B cell (primary cell): ENCODE results near the gene COTL1. TPM values are rescaled to one million over a fixed set of nuclear protein-coding genes. Genes with fewer than 3 reads are reported as not detected.

Experiments
- ATAC-seq: fragments of 200-7000 bp; cut with Tn5 transposase; one replicate; pipeline ENCODE4 v1.10.0; 2021; ENCODE audit warnings: low read depth, mild to moderate bottlenecking, moderate number of reproducible peaks, moderate library complexity
- CTCF ChIA-PET: fragments of 350-600 bp; sonication (Branson Sonifier 250); formaldehyde crosslinking; loops from one replicate; lab custom pipeline; 2021; ENCODE audit warnings: antibody characterized with exemption, inconsistent platforms; lab: Charles Lee
- POLR2A ChIA-PET: fragments of 350-600 bp; sonication (Branson Sonifier 250); formaldehyde crosslinking; loops from one replicate; lab custom pipeline; 2021; ENCODE audit warnings: antibody characterized with exemption; lab: Charles Lee
- DNase-seq: peaks from one replicate; pipeline ENCODE4 v3.0.0; 2013
- H2AFZ ChIP-seq: 2 replicates; pipeline ENCODE4 v1.6.1; 2012; ENCODE audit warnings: mild to moderate bottlenecking, low read depth, low read length; ENCODE audit not compliant: insufficient read depth, poor library complexity, severe bottlenecking
- H3K27ac ChIP-seq, 2 donors: 1 replicate in 1 of 2; 2 replicates in 1 of 2; pipeline ENCODE4 v1.5.1; 2012 to 2013; ENCODE audit warnings: low read length in 2 of 2, mild to moderate bottlenecking in 2 of 2, moderate library complexity in 1 of 2
- H3K27me3 ChIP-seq, 4 experiments: fragments of 200-600 bp in 1 of 4; sonication (generic) in 1 of 4; replicated peaks in 1 of 4; 1 replicate in 2 of 4; 2 replicates in 2 of 4; pipeline versions ENCODE4 v1.6.1 to v1.7.0; 2013 to 2016; ENCODE audit warnings: low read length in 3 of 4, mild to moderate bottlenecking in 2 of 4, mixed read lengths in 1 of 4, moderate library complexity in 1 of 4; ENCODE audit not compliant: insufficient read depth in 4 of 4, control insufficient read depth in 3 of 4; ENCODE audit errors: control extremely low read depth in 1 of 4
- H3K36me3 ChIP-seq, 2 experiments: replicated peaks in 1 of 2; 1 replicate in 1 of 2; 2 replicates in 1 of 2; pipeline versions ENCODE4 v1.6.1 to v1.7.1; 2013; ENCODE audit warnings: low read length in 1 of 2; ENCODE audit not compliant: insufficient read depth in 2 of 2, control insufficient read depth in 1 of 2; ENCODE audit errors: control extremely low read depth in 1 of 2, extremely low read depth in 1 of 2
- H3K4me1 ChIP-seq, 2 donors: fragments of 200-600 bp in 1 of 2; sonication (generic) in 1 of 2; 1 replicate in 1 of 2; 2 replicates in 1 of 2; pipeline versions ENCODE4 v1.5.1 to v1.6.1; 2013 to 2017; ENCODE audit warnings: low read length in 2 of 2; ENCODE audit not compliant: control insufficient read depth in 2 of 2, insufficient read depth in 2 of 2
- H3K4me2 ChIP-seq: replicated peaks from 2 replicates; pipeline ENCODE3; 2012; ENCODE audit warnings: mild to moderate bottlenecking, low read depth, low read length; ENCODE audit not compliant: poor library complexity, severe bottlenecking
- H3K4me3 ChIP-seq, 5 experiments: fragments of 200-600 bp in 1 of 5; sonication (generic) in 1 of 5; 1 replicate in 3 of 5; 2 replicates in 2 of 5; pipeline versions ENCODE4 v1.5.1 to v1.7.0; 2011 to 2016; ENCODE audit warnings: low read length in 4 of 5, mild to moderate bottlenecking in 4 of 5, low read depth in 2 of 5, control low read depth in 1 of 5, moderate library complexity in 1 of 5; ENCODE audit not compliant: insufficient read depth in 1 of 5; ENCODE audit errors: control extremely low read depth in 1 of 5, extremely low read depth in 1 of 5
- H3K79me2 ChIP-seq: fragments of 200-600 bp; sonication (generic); one replicate; pipeline ENCODE4 v1.6.0; 2016; ENCODE audit warnings: low read length; ENCODE audit not compliant: control insufficient read depth, insufficient read depth
- H3K9ac ChIP-seq: fragments of 200-600 bp; sonication (generic); 2 replicates; pipeline ENCODE4 v1.6.1; 2017; ENCODE audit warnings: mild to moderate bottlenecking, low read length, moderate library complexity
- H3K9me3 ChIP-seq, 3 donors: one replicate each; pipeline versions ENCODE4 v1.6.1 to v1.7.1; 2013; ENCODE audit warnings: low read length in 2 of 3; ENCODE audit not compliant: control insufficient read depth in 2 of 3, insufficient read depth in 1 of 3; ENCODE audit errors: control extremely low read depth in 1 of 3
- H4K20me1 ChIP-seq: 2 replicates; pipeline ENCODE4 v1.6.0; 2012; ENCODE audit warnings: mild to moderate bottlenecking, low read length; ENCODE audit not compliant: insufficient read depth, control insufficient read depth, poor library complexity, severe bottlenecking
- H3K27ac Mint-ChIP-seq: one replicate; pipeline ENCODE4 v1.8.0; 2021; ENCODE audit warnings: mixed read lengths
- H3K27me3 Mint-ChIP-seq: one replicate; pipeline ENCODE4 v1.8.0; 2021; ENCODE audit warnings: mixed read lengths
- H3K4me1 Mint-ChIP-seq: one replicate; pipeline ENCODE4 v1.8.0; 2021; ENCODE audit warnings: mixed read lengths
- H3K4me3 Mint-ChIP-seq: one replicate; pipeline ENCODE4 v1.8.0; 2021; ENCODE audit warnings: mixed read lengths
- H3K9me3 Mint-ChIP-seq: one replicate; pipeline ENCODE4 v1.8.0; 2022; ENCODE audit warnings: mixed read lengths; ENCODE audit not compliant: insufficient read depth
- EZH2 ChIP-seq: IDR thresholded peaks from 2 replicates; pipeline ENCODE4 v1.6.1; 2012; ENCODE audit warnings: borderline replicate concordance, low read depth, mild to moderate bottlenecking, moderate library complexity, low read length; ENCODE audit not compliant: insufficient read depth, poor library complexity, severe bottlenecking
- WGBS: methylation state at CpG from one replicate; pipeline ENCODE4 v1.1.5; 2013; ENCODE audit warnings: missing lambda C conversion rate; ENCODE audit not compliant: insufficient coverage; 5-methylcytosine and 5-hydroxymethylcytosine counted together
- intact Hi-C: fragments of 100-400 bp; cut with micrococcal nuclease; formaldehyde crosslinking; loops from one replicate; pipeline ENCODE4 v1.10.0; 2022
- polyA plus RNA-seq: library from polyadenylated mRNA; depleted of rRNA; stranded (reverse); fragments of >200 nt; gene quantifications from 2 replicates; pipeline ENCODE4 v1.2.3, GENCODE V29; 2012
- total RNA-seq, 2 donors: library from RNA; stranded (reverse); fragments of 120-200 nt in 1 of 2; gene quantifications; 1 replicate in 1 of 2; 2 replicates in 1 of 2; pipeline versions ENCODE4 v1.2.3 to v1.2.4, GENCODE V29; 2013 to 2022
- TF ChIP-seq, protein P1 (sequence below): fragments of 200-600 bp; IDR thresholded peaks from one replicate; pipeline ENCODE4 v1.8.0; 2022; ENCODE audit warnings: antibody characterized with exemption, mild to moderate bottlenecking

Gene COTL1
- total and polyA plus RNA-seq, 2 donors (not counting 1 experiment from before 2014, with no cell fraction given): 158 to 264 TPM

DNA sequence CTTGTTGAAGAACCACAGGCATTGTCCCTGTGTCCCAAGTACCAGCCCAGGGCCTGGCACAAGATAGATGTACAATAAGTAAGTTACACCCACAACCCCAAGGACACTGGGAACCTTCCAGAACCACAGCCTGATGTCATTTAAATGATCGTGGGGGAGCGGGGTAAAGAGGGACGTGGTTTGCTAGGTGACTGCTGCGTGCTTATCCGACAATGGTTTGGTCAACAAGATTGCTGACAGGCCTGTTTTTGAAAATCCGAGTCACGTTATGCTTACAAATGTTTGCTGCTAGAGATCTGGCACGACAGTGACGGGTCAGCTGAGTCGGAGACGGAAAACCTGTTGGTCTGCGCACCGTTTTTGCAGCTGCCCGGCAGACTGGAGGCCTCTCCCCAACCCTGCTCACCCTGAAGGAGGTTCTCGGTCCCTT lies 22.8 kb downstream of the COTL1 start:
- no peaks in the 10 kb centered on the region for H4K20me1 ChIP-seq
- Mint-ChIP-seq H3K27ac (peak overlapping the region; percentile 94), H3K9me3 (no peaks in the 10 kb centered on the region), H3K27me3 (no peaks in the 10 kb centered on the region), H3K4me1 (peaks cover 79% of the 10 kb centered on the region), H3K4me3 (peak overlapping the region; percentile 92)
- CTCF ChIA-PET: interaction anchor here (1.4 to 1.8 kb wide), 5 partner anchors 9 to 131 kb away, joined by 3 to 9 read pairs (median 4); no protein-coding TSS in a partner anchor
- POLR2A ChIA-PET: interaction anchor here (0.5 to 1.7 kb wide), 4 partner anchors 12 to 87 kb away, joined by 5 to 17 read pairs (median 6); no protein-coding TSS in a partner anchor
- WGBS: 88% methylated on average over 15 of the region's 15 CpGs
- H3K27ac ChIP-seq: peak overlapping the region; percentile 91 to 94
- no peak for ATAC-seq
- H3K9me3 ChIP-seq: peaks cover 0 to 5% (median 0%) of the 10 kb centered on the region in 3 donors
- no peak overlapping the region for H2AFZ ChIP-seq
- peak overlapping the region; percentile 74 for H3K9ac ChIP-seq
- peaks cover 0 to 15% of the 10 kb centered on the region in 2 experiments for H3K36me3 ChIP-seq
- TF ChIP-seq, protein P1, sequence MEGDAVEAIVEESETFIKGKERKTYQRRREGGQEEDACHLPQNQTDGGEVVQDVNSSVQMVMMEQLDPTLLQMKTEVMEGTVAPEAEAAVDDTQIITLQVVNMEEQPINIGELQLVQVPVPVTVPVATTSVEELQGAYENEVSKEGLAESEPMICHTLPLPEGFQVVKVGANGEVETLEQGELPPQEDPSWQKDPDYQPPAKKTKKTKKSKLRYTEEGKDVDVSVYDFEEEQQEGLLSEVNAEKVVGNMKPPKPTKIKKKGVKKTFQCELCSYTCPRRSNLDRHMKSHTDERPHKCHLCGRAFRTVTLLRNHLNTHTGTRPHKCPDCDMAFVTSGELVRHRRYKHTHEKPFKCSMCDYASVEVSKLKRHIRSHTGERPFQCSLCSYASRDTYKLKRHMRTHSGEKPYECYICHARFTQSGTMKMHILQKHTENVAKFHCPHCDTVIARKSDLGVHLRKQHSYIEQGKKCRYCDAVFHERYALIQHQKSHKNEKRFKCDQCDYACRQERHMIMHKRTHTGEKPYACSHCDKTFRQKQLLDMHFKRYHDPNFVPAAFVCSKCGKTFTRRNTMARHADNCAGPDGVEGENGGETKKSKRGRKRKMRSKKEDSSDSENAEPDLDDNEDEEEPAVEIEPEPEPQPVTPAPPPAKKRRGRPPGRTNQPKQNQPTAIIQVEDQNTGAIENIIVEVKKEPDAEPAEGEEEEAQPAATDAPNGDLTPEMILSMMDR: no peak
- TF ChIP-seq EZH2: no peak
- intact Hi-C loops: loop anchor here (2.0 kb wide), 2 partner anchors 14 to 32 kb away; no protein-coding TSS in a partner anchor
- peaks cover 72 to 91% of the 10 kb centered on the region in 2 donors for H3K4me1 ChIP-seq
- H3K4me3 ChIP-seq: peak overlapping the region; percentile 41 to 69 (median 52)
- peak; percentile 42 for DNase-seq
- no peaks in the 10 kb centered on the region for H3K27me3 ChIP-seq
- peak overlapping the region; percentile 78 for H3K4me2 ChIP-seq
- peaks cover 88% of the 10 kb centered on the region for H3K79me2 ChIP-seq

DNA sequence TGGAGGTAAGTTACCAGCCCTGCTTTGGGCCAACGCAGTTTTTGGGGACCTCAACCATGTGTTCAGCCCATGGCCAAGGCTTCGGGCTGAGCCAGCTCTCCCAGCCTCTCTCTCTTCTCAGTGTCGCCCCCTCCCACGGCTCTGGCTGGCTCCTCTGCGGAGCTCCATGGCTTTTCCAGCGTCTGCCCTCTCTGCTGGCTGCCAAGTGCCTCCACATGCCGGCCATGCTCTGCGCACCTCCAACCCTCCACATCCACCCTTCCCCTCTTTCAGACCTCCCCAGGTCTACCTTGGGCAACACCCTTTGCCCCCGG lies 23.2 kb downstream of the COTL1 start:
- H3K4me3 ChIP-seq: peak overlapping the region; percentile 41 to 69 (median 52)
- Mint-ChIP-seq H3K9me3 (no peaks in the 10 kb centered on the region), H3K4me3 (peak overlapping the region; percentile 92), H3K4me1 (peaks cover 78% of the 10 kb centered on the region), H3K27ac (peak overlapping the region; percentile 94), H3K27me3 (no peaks in the 10 kb centered on the region)
- ATAC-seq (no peak), DNase-seq (no peak)
- H3K27ac ChIP-seq: peak overlapping the region; percentile 91 to 94
- CTCF ChIA-PET: interaction anchor here (0.9 to 1.8 kb wide), 10 partner anchors 12 to 131 kb away, joined by 3 to 9 read pairs (median 4); partner anchors contain the start of gene KLHL36
- TF ChIP-seq EZH2: no peak
- TF ChIP-seq, protein P1: no peak
- peak overlapping the region; percentile 74 for H3K9ac ChIP-seq
- intact Hi-C loops: loop anchor here (1.0 to 2.0 kb wide), 3 partner anchors 14 to 32 kb away; partner anchors contain the start of gene COTL1
- no peaks in the 10 kb centered on the region for H4K20me1 ChIP-seq
- no peaks in the 10 kb centered on the region for H3K27me3 ChIP-seq
- peaks cover 68 to 91% of the 10 kb centered on the region in 2 donors for H3K4me1 ChIP-seq
- WGBS: 76% methylated on average over 9 of the region's 9 CpGs
- H3K4me2 ChIP-seq: peak overlapping the region; percentile 78
- POLR2A ChIA-PET: interaction anchor here (0.5 to 1.7 kb wide), 8 partner anchors 9 to 86 kb away, joined by 3 to 17 read pairs (median 5); partner anchors contain the start of gene COTL1
- peaks cover 0 to 19% of the 10 kb centered on the region in 2 experiments for H3K36me3 ChIP-seq
- H3K79me2 ChIP-seq: peaks cover 90% of the 10 kb centered on the region
- no peak overlapping the region for H2AFZ ChIP-seq
- peaks cover 0 to 5% (median 0%) of the 10 kb centered on the region in 3 donors for H3K9me3 ChIP-seq
